NT2/D1 (cell line): ENCODE measurements around the gene AARS2.

Experiments
- SUZ12 ChIP-seq: IDR thresholded peaks from 2 replicates; pipeline ENCODE4 v1.6.1; 2011; ENCODE audit not compliant: insufficient read length, insufficient read depth; ENCODE audit errors: extremely low read depth
- YY1 ChIP-seq: IDR thresholded peaks from 2 replicates; pipeline ENCODE4 v1.6.1; 2011; ENCODE audit not compliant: insufficient read length, insufficient read depth
- ZNF274 ChIP-seq: IDR thresholded peaks from 2 replicates; pipeline ENCODE4 v1.6.1; 2011; ENCODE audit warnings: mild to moderate bottlenecking, low read depth, low read length

DNA sequence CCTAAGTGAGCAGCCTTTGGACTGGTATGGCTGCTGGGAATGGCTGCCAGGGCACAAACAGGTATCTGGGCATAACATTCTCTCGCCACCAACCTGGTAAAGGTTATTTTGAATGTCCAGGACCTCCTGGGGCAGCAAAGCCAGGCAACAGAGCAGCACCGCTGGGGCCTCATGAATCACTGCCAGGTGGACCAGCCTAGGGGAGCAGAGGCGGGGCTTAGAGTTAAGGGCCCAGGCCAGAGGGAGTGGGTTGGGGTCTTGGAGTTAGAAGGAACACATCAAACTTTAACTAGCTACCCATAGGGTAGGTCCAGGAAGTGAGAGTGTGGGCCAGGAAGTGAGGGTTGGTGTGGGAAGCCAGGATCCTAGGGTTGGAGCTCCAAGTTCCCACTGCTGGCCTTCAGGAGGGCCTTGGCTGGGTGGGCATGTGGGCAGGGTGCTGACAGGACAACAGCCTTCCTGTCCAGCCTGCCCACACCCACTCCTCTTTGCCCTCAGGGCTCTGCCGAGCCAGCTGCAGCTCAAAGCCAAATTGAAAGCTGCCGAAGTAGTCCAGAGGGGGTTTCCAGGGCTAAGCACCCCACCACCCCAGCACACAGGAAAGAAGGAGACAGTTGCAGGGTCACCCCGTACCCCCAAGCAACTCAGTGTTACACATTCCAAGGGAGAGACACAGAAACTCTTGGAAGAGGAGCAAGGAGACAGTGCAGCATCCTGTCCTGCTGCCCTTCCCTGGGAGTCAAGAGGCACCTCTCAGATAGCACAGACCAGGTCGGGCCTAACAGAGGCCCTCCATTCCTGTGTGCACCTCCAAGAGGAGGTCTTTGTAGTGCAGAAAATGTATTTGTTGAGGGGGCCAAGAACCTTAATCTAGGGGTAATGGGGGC, 50.4 kb downstream of the AARS2 start:
- TF ChIP-seq YY1: no peak
- no peak for TF ChIP-seq SUZ12
- no peak for TF ChIP-seq ZNF274
